NOMO-1 treated with DMSO at 0.1 percent for 48 hours (cell line): ENCODE results near the gene LRCOL1.

Experiments used
- DNase-seq: peaks from one replicate; lab custom pipeline; 2025; ENCODE audit not compliant: unreplicated experiment; lab: John Stamatoyannopoulos, UW

LRCOL1 gene

DNA sequence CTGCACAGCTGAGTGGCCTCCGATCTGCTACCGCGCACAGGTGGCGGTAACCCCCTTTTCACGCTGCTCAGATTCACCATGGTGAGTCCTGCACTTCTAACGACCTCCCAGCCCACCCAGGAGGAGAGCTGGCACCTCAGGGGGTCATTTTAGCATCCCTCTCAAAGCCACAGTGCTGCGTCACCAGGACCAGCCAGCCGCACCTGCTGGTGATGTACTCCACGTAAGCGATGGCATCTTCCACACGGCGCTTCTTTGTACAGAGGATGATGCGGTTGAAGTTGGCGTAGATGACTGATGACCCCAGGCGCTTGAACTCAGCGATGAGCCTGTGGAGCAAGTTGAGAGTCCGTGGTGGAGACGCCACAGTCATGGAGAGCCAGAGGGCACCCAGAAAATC lies 27.4 kb upstream of the LRCOL1 start:
- no peak for DNase-seq

DNA sequence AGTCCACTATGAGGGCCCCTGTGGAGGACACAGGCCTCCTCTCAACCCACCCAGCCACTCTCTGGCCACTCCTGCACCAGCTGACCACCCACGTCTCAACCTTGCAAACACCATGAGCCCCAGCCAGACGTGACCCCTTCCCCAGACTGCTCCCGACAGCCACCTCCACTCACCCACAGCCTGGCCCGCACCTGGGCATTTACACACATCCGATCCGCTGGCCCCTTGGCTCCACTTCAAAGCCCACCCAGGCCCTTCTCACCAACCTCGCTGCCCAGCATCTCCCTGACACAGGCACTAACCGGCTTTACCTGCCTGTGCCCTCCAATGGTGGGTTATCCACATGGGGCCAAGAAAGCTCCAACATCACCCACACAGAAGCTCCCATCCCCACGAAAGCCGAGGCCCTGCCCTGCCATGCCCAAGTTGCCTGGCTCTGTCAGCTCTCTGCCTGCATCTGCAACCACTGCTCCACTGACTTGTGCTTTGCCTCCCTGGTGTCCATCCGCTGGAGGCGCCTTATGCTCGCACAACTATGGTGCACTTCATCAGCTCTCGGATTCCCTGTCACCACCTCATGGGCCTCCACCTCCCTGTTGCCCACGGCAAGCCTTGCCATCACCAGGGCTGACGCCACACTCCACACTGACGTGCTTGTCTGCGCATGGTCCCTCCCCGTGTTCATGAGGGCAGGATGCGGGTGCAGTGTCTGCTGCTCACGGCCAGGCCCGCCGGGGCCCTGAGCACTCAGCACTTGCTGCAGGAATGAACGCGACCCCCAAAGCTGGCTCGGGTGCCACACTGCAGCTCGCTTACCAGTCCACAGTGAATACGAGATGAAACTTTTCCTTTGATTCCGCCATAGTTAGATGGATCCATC lies 24.9 kb upstream of the LRCOL1 start:
- DNase-seq: no peak

DNA sequence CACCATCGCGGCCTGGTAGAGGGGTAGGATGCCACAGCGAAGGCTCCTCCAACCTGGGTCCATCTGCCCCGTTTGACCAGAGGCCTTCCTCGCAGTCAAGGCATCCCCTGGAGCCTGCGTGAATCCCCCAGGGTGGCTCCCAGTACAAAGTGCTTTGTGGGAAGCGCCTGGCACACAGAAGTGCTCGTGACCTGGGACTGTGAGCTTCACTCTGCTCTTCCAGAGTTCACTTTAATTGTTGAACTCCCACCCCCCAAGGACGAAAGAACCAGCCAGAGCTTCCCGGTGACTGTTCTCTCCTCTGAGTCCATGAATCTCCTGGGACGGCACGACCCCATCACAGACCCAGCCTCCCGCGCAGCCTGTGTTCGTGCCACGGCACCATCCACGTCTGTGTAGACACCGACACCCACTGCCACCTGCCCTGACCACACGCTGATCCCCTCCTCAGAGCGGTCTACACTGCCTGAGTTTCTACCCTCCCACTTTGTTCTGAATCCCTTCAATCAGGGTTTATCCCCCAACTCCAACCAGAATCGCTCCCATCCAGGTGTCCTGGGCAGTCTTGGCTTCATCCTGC lies 24.1 kb upstream of the LRCOL1 start:
- DNase-seq: no peak

DNA sequence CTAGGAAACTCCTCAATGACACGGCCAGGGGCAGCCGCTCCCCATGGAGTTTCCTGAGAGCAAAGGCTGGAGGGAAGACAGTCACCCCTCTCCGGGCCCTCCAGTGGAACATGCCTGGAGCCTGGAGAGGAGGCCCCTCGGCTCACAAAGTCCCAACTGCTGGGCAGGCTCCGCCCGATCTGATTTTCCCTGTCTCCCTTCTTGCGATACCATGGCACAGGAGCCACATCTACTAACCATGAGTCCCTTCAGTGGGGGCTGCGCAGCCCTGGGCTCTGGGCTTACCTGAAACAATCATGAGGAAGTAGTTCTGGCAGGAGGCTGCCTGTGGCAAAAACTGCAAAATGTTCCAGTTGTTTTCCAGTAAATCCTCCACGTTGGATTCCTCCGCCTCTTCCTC lies 23.5 kb upstream of the LRCOL1 start:
- no peak for DNase-seq

DNA sequence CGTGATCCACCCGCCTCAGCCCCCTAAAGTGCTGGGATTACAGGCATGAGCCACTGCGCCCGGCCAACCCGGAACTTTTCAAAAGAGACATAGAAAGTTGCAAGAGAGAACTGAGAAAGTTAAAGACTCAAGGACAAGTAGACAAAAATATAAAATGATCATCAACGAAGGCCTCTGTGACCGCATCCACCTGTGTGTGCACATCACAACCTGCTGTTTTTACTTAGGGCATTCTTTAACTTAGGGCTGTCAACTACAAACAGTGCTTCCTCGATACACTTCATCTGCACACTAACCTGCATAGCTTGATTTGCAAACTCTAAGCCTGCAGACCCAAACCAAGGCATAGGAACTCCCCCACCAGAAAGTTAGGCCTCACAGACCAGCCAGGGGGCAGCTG lies 23.0 kb upstream of the LRCOL1 start:
- DNase-seq: no peak

DNA sequence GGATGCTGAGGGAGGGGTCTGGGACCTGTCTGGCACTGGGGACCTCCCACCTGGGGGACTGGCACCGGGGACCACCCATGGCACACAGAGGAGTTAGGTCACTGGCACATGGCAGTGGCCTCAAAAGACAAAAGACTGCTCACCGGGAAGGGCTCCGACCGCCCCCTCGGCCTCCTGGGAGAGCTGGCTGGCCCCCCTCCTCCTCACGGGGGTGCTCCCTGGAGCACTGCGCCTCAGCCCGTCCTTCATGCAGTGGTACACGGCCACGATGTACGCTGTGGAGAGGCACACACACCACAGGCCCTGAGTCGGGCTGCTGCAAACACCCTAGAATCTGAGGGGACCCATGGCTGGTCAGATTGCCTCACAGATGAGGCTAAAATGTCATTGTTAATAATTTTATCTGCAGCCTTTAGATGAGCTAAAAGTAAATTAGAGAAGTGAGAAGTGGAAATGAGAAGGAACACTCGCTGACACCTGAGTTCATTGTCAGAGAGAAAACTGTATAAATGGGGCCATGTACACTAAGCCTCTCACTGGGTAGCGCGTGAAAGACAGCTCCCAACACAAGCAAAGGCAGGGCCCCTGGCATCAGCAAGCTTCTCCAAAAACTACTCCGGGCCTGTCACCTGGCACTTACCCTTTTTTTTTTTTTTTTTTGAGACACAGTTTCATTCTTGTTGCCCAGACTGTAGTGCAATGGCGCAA lies 22.3 kb upstream of the LRCOL1 start:
- no peak for DNase-seq

- DNase-seq: no peak
Observed at GRCh38 chr12:132631666-132632065, 21.3 kb upstream of the LRCOL1 start.

DNA sequence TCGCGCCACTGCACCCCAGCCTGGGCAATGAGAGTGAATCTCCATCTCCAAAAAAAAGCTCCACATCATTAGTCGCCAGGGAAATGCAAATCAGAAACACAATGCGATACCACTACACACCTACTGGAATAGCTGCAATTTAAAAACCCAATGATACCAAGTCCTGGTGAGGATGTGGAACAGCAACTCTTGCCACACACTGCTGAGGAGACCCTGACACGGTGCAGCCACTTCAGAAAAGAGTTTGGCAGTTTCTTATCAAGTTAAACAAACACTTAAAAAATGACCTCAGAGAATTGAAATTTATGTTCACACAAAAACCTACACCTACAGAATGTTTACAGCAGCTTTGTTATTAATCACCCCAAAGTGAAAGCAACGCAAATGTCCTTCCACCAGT lies 20.3 kb upstream of the LRCOL1 start:
- DNase-seq: no peak

- no peak for DNase-seq
Observed at GRCh38 chr12:132629330-132629729, 18.9 kb upstream of the LRCOL1 start.

GRCh38 chr12:132625731-132626430 lies 15.5 kb upstream of the LRCOL1 start:
- DNase-seq: no peak

- DNase-seq: no peak
Observed at GRCh38 chr12:132624910-132625630, 14.7 kb upstream of the LRCOL1 start.

DNA sequence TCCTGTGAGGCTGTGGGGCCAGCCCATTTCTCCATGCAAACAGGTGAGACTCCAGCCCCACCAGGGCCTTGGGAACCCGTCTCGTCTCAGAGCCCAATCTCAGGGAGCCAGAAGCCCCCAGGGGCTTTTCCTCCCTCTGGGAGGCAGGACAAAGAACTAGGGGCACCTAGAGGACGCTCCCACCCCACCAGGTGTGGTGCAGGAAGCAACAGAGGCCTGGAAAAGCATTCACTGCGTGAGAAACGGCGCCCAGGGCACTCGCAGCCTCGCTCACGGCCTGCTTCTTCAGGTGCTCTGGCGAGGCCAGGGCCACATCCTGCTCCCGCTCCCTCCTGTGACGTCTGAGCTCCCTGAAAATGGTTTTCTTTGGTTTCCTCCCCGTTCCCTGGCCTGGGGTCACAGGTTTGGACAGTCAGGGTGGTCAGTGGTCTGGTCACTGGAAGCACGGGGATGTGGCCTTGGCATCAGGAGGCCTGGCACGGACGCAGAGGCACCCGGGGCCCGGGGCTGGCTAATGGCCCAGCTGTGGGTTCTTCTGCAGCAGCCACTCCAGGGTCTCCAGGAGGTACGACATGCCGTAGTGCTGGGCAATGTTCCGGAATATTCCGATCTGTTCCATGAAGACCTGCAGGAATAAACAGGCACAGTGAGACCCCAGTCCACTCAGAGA lies 13.9 kb upstream of the LRCOL1 start:
- DNase-seq: no peak

DNA sequence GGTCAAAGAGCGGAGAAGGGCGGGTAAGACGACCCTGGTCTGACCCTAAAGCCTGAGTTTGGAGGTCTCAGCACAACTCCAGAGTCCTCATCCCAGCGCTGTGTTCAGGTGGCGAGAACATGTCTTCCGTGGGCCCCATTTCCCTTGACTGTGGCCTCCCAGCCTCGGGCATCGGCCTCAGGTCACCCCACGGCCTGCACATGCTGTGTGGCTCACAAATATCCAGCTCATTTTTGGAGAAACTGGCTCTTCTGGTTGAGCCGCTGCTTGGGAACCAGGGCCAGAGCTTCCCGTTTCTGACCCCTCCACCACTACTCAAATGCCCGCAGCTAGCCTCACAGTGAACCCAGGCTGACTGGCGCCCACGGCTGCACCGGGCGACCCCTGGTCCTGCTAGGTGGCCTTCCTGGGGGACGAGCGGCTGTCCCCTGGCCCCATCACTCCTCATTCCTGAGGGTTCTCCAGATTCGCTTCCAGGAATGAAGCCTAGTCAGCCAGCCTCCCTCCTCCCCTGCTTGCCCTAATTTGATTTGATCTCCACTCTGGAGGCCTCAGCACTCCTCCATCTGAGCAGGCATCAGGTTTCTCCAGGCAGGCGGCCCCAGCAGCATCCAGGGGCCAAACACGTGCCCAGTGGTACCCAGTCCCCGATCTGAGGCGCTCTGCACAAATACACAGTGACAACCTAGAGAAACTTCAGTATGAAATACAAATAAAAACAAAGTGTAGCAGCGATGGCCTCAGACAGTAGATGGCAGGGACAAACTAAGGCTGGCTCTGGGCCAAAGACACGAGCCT lies 12.9 kb upstream of the LRCOL1 start:
- DNase-seq: no peak

DNA sequence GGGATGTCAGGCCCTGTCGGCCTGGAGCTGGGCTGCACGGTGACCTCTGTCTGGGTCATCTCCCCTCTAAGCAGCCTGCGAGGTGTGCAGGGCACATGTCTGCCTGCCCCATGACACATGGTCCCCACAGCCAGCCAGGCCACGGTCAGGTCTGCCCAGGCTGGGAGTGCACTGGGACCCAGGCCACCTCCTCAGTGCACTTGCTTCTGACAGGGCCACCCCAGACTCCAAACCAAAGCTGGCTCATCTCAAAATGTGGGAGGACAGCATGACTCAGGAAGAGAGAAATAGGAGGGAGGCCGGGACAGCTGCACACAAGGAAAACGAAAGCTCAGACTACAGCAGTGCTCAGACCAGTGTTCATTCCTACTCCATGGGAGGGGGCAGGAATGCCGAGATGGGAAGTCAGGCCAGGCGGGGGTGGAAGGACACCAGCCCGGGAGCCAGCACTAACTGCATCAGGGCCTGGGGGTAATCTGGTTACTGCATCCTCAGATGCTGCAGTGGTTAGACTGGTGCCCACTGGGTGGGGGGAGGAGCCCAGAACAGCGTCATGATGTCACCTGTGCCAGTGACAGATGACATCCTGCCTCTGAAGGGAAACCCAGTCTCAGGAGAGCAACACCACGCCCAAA lies 12.2 kb upstream of the LRCOL1 start:
- DNase-seq: no peak

GRCh38 chr12:132621657-132622435 lies 11.5 kb upstream of the LRCOL1 start:
- no peak for DNase-seq

DNA sequence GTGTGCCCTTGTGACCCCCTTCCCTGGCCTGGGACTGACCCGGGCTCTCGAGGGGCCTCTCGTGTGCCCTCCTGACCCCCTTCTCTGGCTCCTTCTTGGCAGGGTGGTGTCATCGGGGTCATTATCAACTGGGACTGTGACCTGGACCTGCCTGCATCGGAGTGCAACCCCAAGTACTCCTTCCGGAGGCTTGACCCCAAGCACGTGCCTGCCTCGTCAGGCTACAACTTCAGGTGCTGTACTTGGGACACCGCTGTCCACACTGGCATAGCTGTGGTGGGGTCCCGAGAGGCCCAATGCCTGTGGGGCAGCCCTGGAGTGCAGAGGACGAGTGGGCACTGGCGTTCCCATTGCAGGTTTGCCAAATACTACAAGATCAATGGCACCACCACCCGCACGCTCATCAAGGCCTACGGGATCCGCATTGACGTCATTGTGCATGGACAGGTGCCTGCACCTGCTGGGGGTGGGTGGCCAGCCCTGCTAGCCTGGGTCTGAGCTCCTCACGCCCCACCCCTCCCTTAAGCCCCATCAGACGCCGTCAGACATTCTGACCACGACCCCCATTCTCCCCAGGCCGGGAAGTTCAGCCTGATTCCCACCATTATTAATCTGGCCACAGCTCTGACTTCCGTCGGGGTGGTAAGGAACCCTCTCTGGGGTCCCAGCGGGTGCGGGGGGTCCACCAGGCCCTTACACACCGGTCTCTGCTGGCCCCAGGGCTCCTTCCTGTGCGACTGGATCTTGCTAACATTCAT lies 10.7 kb upstream of the LRCOL1 start:
- DNase-seq: no peak

- no peak for DNase-seq
Observed at GRCh38 chr12:132620113-132620898, 9.9 kb upstream of the LRCOL1 start.
